HG02610 (cell line): Measurements from ENCODE around the gene OMA1.
A peak's percentile ranks its signal among the peaks of the same experiment; 100 is the strongest.
"Not testable (repeated sequence)": the region's sequence is repeated elsewhere in the genome, so short reads cannot be mapped to it uniquely, and the experiment has no call there.

Experiments used
- ATAC-seq: cut with Tn5 transposase; IDR thresholded peaks from one replicate; pipeline ENCODE4 v1.9.1; 2021; ENCODE audit warnings: mild to moderate bottlenecking, moderate library complexity; ENCODE audit not compliant: unreplicated experiment

The OMA1 gene

DNA sequence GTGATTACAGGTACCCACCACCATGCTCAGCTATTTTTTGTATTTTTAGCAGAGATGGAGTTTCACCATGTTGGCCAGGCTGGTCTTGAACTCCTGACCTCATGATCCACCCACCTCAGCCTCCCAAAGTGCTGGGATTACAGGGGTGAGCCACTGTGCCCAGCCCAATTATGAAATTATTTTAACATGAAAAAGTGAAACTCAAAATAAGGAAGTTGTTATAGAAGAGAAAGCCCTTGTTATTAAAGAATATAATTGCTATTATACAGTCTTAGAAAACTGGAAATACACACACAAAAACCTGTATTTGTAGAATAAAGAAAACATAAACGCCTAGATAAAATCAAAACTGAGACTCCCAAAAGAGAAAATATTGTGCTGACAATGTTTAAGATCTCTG is 14.7 kb downstream of the OMA1 start:
- not testable (repeated sequence) for ATAC-seq

GRCh38 chr1:58529284-58529683 is 17.2 kb downstream of the OMA1 start:
- no peak for ATAC-seq

DNA sequence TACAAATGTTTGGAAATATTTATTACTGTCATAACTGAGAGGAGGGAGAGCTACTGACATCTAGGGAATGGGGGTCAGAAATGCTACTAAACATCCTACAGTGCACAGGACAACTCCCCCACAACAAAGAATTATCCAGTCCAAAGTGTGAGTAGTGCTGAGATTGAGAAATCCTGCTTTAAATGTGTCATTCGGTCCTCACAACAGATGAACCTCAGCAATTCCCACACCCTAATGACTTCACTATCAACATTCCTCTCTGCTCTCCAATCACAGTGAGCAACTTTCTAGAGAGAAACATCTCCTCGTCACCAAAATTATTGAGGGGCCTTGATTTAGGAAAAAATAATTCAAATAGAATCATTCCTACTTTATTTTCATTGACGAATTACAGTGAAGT is 18.0 kb downstream of the OMA1 start:
- ATAC-seq, result no peak

GRCh38 chr1:58524353-58524945 is 22.1 kb downstream of the OMA1 start:
- ATAC-seq, result no peak

DNA sequence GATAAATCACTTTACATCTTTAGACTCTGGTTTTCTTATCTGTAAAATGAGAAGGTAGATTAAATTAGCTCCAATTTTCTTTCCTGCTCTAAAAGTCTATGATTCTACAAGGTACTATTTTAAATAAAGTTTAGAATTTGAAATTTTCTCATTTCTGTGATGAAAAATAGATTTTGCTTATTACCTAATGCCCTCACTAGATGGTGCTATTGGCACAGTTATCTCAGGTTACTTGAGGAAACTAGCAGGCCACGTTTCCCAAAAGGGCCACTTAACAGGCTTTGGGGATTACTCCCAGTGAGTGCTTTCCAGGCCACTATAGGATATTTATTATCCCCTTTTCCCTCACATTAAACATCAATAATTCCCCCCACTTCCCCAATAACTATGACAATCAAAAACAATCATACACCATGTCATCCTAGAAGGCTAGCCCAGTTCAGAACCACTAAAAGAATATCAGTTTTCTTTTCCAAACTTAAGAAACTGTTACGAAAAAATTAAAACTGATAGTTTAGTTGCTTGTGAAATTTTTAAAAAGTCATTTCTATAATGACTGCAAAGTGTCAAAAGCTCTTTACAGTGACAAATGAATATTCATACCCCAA is 30.6 kb downstream of the OMA1 start:
- ATAC-seq, result no peak

GRCh38 chr1:58513956-58514355 is 32.6 kb downstream of the OMA1 start:
- ATAC-seq, result no peak

DNA sequence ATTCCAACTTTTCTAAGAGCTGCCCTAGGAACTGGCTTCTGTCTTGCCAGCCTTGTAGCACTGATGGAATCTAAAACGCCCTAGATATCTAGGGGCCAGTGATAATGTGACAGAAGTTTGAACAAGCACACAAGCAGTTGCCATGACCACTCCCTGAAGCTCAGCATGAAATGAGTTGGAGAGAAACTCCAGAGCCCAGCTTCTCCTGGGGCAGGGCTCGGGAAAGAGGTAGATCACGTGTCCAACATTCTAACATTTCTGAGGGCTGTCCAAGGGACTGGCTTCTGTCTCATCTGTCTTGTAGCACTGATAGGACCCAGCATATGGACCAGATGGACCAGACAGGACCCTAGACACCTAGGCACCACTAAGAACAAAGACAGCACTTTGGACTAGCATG is 37.9 kb downstream of the OMA1 start:
- no peak for ATAC-seq

- no peak for ATAC-seq
These were observed 41.2 kb downstream of the OMA1 start for GRCh38 chr1:58505286-58505685.

- peak; percentile 41 for ATAC-seq
These were observed 44.0 kb downstream of the OMA1 start for GRCh38 chr1:58502519-58502918.

GRCh38 chr1:58500043-58500442 is 46.5 kb downstream of the OMA1 start:
- ATAC-seq, result no peak

DNA sequence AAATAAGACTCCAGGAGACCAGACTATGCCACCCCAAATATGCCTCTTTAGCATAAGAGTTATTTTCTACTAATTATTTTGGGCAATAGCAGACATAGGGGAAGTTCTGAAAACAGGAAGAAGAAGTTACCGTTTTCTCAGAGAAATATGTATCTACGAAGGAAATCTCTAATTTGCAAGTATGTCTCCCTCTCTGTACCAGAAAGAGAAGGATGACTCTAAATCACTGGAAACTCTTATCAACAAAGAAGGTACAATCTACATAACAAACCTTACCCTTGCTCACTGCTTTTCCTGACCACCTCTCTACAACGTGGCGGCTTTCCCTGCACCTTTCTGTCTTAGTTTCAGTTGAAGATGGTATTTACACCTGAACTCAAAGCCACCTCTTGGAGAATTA is 49.0 kb downstream of the OMA1 start:
- ATAC-seq, result no peak

GRCh38 chr1:58496042-58496441 is 50.5 kb downstream of the OMA1 start:
- no peak for ATAC-seq

DNA sequence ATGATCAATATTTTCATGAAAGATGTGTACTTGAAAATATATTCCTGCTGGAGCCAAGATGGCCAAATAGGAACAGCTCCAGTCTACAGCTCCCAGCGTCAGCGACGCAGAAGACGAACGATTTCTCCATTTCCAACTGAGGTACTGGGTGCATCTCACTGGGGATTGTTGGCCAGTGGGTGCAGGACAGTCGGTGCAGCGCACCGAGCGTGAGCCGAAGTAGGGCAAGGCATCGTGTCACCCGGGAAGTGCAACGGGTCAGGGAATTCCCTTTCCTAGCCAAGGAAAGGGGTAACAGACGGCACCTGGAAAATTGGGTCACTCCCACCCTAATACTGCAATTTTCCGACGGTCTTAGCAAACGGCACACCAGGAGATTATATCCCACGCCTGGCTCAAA is 57.6 kb downstream of the OMA1 start:
- not testable (repeated sequence) for ATAC-seq

DNA sequence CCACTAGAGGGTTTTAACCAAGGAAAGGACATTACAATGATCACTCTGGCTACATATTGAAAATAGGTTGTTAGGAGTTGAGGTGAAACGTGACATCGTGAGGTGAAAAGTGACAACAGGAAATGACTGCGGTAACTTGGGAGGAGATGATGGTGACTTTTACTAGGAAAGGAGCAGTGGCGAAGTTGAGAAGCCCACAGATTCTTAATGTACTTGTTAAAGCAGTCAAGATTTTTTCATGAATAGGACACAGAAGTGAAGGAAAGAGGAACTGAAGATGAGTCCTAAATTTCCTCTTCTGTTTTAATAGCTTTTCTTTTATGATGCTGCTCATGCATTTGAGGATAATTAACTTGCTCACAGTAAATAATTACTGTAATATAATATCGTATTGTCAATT is 59.5 kb downstream of the OMA1 start:
- no peak for ATAC-seq

DNA sequence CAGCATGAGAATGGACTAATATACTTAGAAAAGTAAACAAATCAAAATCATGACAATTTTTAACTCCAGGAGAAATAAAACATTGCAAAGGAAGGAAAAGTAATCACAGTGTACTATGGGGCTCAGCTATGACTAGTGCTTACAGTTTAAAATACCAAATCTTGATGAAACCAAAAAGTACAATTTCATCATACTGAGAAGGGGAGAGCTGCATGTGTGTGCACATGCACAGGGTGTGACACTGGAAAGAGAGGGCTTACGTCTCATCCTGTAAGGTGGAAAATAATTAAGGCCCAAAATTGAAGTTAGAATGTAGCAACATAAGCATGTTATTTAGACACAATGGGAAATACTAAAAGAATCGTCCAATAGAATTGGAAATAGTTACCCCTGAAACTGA is 64.6 kb downstream of the OMA1 start:
- no peak for ATAC-seq

- no peak for ATAC-seq
These were observed 66.3 kb downstream of the OMA1 start for GRCh38 chr1:58480191-58480590.

DNA sequence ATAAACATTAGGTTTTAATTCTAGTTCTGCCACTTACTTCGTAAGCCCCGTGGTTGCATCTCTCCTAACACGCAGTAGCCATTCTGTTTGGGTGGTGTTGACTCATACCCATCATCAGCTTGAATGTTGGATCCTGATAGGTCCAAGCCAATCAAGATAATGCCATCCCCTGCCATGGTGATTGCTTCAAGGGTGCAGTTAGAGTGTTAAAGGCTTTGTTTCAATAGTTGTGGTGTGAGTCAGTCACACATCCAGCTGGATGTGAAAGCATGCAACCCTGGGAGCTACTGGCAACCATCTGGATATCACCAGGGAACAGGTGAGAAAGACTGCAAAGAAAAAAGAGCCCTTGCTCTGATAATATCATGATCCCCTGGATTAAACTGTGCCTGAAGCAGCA is 69.1 kb downstream of the OMA1 start:
- no peak for ATAC-seq

DNA sequence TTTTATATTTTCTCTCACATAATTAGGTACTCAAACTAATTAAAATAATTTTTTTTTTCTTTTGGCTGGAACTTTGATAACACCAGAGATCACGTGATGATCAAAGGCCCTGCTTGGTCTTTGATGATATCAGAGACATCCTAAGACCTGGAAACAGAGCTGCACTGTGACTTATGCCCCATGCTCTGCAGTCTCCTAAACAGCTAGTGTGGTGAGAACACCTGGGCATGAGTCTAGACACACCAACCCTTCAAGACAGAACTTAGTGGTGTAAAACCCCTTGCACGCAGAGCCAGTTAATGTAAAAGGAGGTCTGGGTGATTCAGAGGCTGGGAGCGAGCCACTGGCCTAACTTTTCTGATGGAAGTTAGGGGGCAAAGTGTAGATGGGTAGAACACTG is 70.3 kb downstream of the OMA1 start:
- ATAC-seq, result no peak

- ATAC-seq, result no peak
These were observed 77.0 kb downstream of the OMA1 start for GRCh38 chr1:58469476-58469875.

GRCh38 chr1:58469016-58469415 is 77.5 kb downstream of the OMA1 start:
- no peak for ATAC-seq

- no peak for ATAC-seq
These were observed 77.9 kb downstream of the OMA1 start for GRCh38 chr1:58468612-58469011.

GRCh38 chr1:58466630-58467241 is 79.8 kb downstream of the OMA1 start:
- no peak for ATAC-seq
